GM12878 (cell line): Measurements from ENCODE around the gene PSMB9. TPM values are rescaled to one million over a fixed set of nuclear protein-coding genes. Genes with fewer than 3 reads are reported as not detected.

Experiments
- ATAC-seq: fragments of 200-7000 bp; cut with Tn5 transposase; 3 replicates; pipeline ENCODE4 v1.9.1; 2020; ENCODE audit warnings: mild to moderate bottlenecking, moderate library complexity
- BruUV-seq: library from RNA; stranded (reverse); fragments of 400-500 nt; replicated peaks from 2 replicates; lab custom pipeline; 2021; lab: Mats Ljungman, UMichigan
- CTCF ChIA-PET: fragments of 300-600 bp; sonication (Branson Sonifier 250); formaldehyde crosslinking; extraction: SDS; loops from one replicate; lab custom pipeline; 2021; ENCODE audit warnings: inconsistent platforms; lab: Yijun Ruan, JAX
- POLR2A ChIA-PET: fragments of 350-600 bp; formaldehyde crosslinking; extraction: SDS; loops from one replicate; lab custom pipeline; 2021; ENCODE audit warnings: inconsistent platforms; lab: Charles Lee
- RAD21 ChIA-PET: fragments of 300-600 bp; sonication (Branson Sonifier 250); formaldehyde crosslinking; loops from one replicate; lab custom pipeline; 2023; ENCODE audit warnings: antibody characterized with exemption; ENCODE audit not compliant: unreplicated experiment; lab: Charles Lee
- SMC1A ChIA-PET: fragments of 300-600 bp; sonication (Branson Sonifier 250); formaldehyde crosslinking; loops from one replicate; lab custom pipeline; 2023; ENCODE audit not compliant: unreplicated experiment, uncharacterized antibody; lab: Charles Lee
- DNase-seq: peaks from one replicate; pipeline ENCODE4 v3.0.0-alpha.2; 2011; ENCODE audit warnings: low read depth, low spot score
- FAIRE-seq: peaks from 3 replicates; lab custom pipeline; 2011; peaks lifted over from hg19 to GRCh38; lab: Jason Lieb, UNC
- H2AFZ ChIP-seq: 2 replicates; pipeline ENCODE4 v1.6.0; 2011; ENCODE audit warnings: low read depth, low read length, control low read depth; ENCODE audit not compliant: control insufficient read depth
- H3K27ac ChIP-seq: 2 replicates; pipeline ENCODE4 v1.5.1; 2011; ENCODE audit warnings: control low read depth; ENCODE audit not compliant: control insufficient read depth, insufficient read depth
- H3K27me3 ChIP-seq, 2 experiments: replicated peaks in 1 of 2; 2 replicates each; pipeline versions ENCODE4 v1.6.0 to v1.6.1; 2011; ENCODE audit warnings: low read length in 1 of 2; ENCODE audit not compliant: control insufficient read depth in 2 of 2, insufficient read depth in 2 of 2
- H3K36me3 ChIP-seq, 2 experiments: 2 replicates each; pipeline ENCODE4 v1.5.1; 2011; ENCODE audit warnings: low read length in 1 of 2; ENCODE audit not compliant: control insufficient read depth in 2 of 2, insufficient read depth in 2 of 2
- H3K4me1 ChIP-seq: 2 replicates; pipeline ENCODE4 v1.6.1; 2011; ENCODE audit warnings: mild to moderate bottlenecking, low read length, moderate library complexity, mixed read lengths; ENCODE audit not compliant: control insufficient read depth, insufficient read depth
- H3K4me2 ChIP-seq: 2 replicates; pipeline ENCODE4 v1.6.0; 2011; ENCODE audit warnings: control low read depth; ENCODE audit not compliant: control insufficient read depth, insufficient read depth
- H3K4me3 ChIP-seq: fragments of 200-600 bp; sonication (generic); 2 replicates; pipeline ENCODE4 v1.5.1; 2016
- H3K79me2 ChIP-seq: 2 replicates; pipeline ENCODE4 v1.6.0; 2011; ENCODE audit warnings: low read length; ENCODE audit not compliant: control insufficient read depth, insufficient read depth
- H3K9ac ChIP-seq: 2 replicates; pipeline ENCODE4 v1.8.0; 2011; ENCODE audit warnings: low read length, control low read depth, mixed read lengths; ENCODE audit not compliant: control insufficient read depth, insufficient read depth
- H3K9me3 ChIP-seq: replicated peaks from 3 replicates; pipeline ENCODE4 v1.5.1; 2011; ENCODE audit warnings: mild to moderate bottlenecking, low read length; ENCODE audit not compliant: control insufficient read depth, insufficient read depth
- H4K20me1 ChIP-seq: 2 replicates; pipeline ENCODE4 v1.6.0; 2011; ENCODE audit not compliant: control insufficient read depth, insufficient read depth
- ATF2 ChIP-seq: IDR thresholded peaks from 2 replicates; pipeline ENCODE4 v1.6.1; 2012; ENCODE audit warnings: low read length, inconsistent platforms
- BACH1 ChIP-seq: fragments of 450-650 bp; IDR thresholded peaks from 2 replicates; pipeline ENCODE4 v1.6.1; 2017; ENCODE audit warnings: mild to moderate bottlenecking, borderline replicate concordance
- BHLHE40 ChIP-seq, 2 experiments: fragments of 450-650 bp in 1 of 2; IDR thresholded peaks; 2 replicates each; pipeline ENCODE4 v1.6.1; 2011 to 2017; ENCODE audit warnings: low read depth in 2 of 2, borderline replicate concordance in 1 of 2, improper control_type of control experiment in 1 of 2, low read length in 1 of 2, mild to moderate bottlenecking in 1 of 2
- CBX5 ChIP-seq: sonication (generic); IDR thresholded peaks from 2 replicates; pipeline ENCODE4 v1.6.1; 2016; ENCODE audit warnings: low read depth, moderate library complexity, mild to moderate bottlenecking, inconsistent platforms
- CEBPB ChIP-seq, 2 experiments: fragments of 150-350 bp in 1 of 2; IDR thresholded peaks; 2 replicates each; pipeline ENCODE4 v1.6.1; 2012 to 2014; ENCODE audit warnings: low read depth in 2 of 2, low read length in 2 of 2, borderline replicate concordance in 1 of 2, inconsistent platforms in 1 of 2
- DPF2 ChIP-seq: fragments of 450-650 bp; IDR thresholded peaks from 2 replicates; pipeline ENCODE4 v1.6.1; 2017; ENCODE audit warnings: mild to moderate bottlenecking
- HDGF ChIP-seq: fragments of 450-650 bp; IDR thresholded peaks from 2 replicates; pipeline ENCODE4 v1.6.1; 2016; ENCODE audit warnings: antibody characterized with exemption
- MTA3 ChIP-seq: IDR thresholded peaks from 2 replicates; pipeline ENCODE4 v1.6.1; 2012; ENCODE audit warnings: low read length, inconsistent platforms, borderline replicate concordance
- MXI1 ChIP-seq: fragments of 150-350 bp; IDR thresholded peaks from 2 replicates; pipeline ENCODE4 v1.6.1; 2011; ENCODE audit warnings: low read depth, mild to moderate bottlenecking, inconsistent platforms, low read length, improper control_type of control experiment
- NR2C1 ChIP-seq: fragments of 450-650 bp; IDR thresholded peaks from 2 replicates; pipeline ENCODE4 v1.6.1; 2017; ENCODE audit warnings: antibody characterized with exemption, mild to moderate bottlenecking, moderate library complexity
- PAX8 ChIP-seq: fragments of 450-650 bp; IDR thresholded peaks from 2 replicates; pipeline ENCODE4 v1.6.1; 2017; ENCODE audit warnings: mild to moderate bottlenecking, moderate library complexity
- PML ChIP-seq: IDR thresholded peaks from 2 replicates; pipeline ENCODE4 v1.6.1; 2012; ENCODE audit warnings: low read length, inconsistent platforms
- RUNX3 ChIP-seq: IDR thresholded peaks from 2 replicates; pipeline ENCODE4 v1.6.1; 2012; ENCODE audit warnings: low read length, inconsistent platforms
- SP1 ChIP-seq: IDR thresholded peaks from one replicate; pipeline ENCODE4 v1.6.1; 2011; ENCODE audit warnings: low read depth, low read length
- TBL1XR1 ChIP-seq: IDR thresholded peaks from 2 replicates; pipeline ENCODE4 v1.6.1; 2012; ENCODE audit warnings: low read depth, low read length, improper control_type of control experiment
- TCF12 ChIP-seq: IDR thresholded peaks from 2 replicates; pipeline ENCODE4 v1.6.1; 2011; ENCODE audit warnings: low read depth, mild to moderate bottlenecking, low read length
- WGBS: methylation state at CpG from one replicate; pipeline ENCODE4 v1.1.6; 2016; ENCODE audit warnings: low lambda C conversion rate; ENCODE audit not compliant: insufficient replicate concordance, insufficient coverage; ENCODE audit errors: missing lambda C conversion rate; 5-methylcytosine and 5-hydroxymethylcytosine counted together
- in situ Hi-C: fragments of 300-500 bp; cut with MboI; formaldehyde crosslinking; loops from 9 replicates; pipeline ENCODE4 v1.14.3; 2018; ENCODE audit warnings: mixed read lengths
- intact Hi-C: fragments of 100-400 bp; cut with micrococcal nuclease; formaldehyde crosslinking; loops from one replicate; pipeline ENCODE4 v1.14.2; 2022; ENCODE audit not compliant: unreplicated experiment
- polyA plus RNA-seq, 11 experiments: library from polyadenylated mRNA; depleted of rRNA in 4 of 11; unstranded in 6 of 11; stranded (reverse) in 5 of 11; fragments of >200 nt; fragmentation: Nextera tagmentation in 4 of 11; fragmentation: Illumina TruSeq in 1 of 11; extraction: Ambion mirVana in 4 of 11; extraction: Trizol in 1 of 11; gene quantifications; 1 replicate in 1 of 11; 2 replicates in 10 of 11; pipeline versions ENCODE4 v1.2.1 to v1.2.3, GENCODE V29; 2011 to 2016; ENCODE audit warnings: inconsistent platforms in 2 of 11, missing spikeins in 2 of 11, low read depth in 1 of 11
- total RNA-seq, 4 experiments: library from RNA; depleted of rRNA in 3 of 4; stranded (reverse); fragments of >200 nt in 3 of 4; fragmentation: Illumina TruSeq in 1 of 4; extraction: Trizol in 1 of 4; gene quantifications; 2 replicates each; pipeline versions ENCODE4 v1.2.1 to v1.2.3, GENCODE V29; 2013 to 2021
- TF ChIP-seq, protein P1 (sequence below): fragments of 450-650 bp; IDR thresholded peaks from 2 replicates; pipeline ENCODE4 v1.6.1; 2016; ENCODE audit warnings: mild to moderate bottlenecking
- TF ChIP-seq, protein P2 (sequence below): fragments of 450-650 bp; IDR thresholded peaks from 2 replicates; pipeline ENCODE4 v1.6.1; 2017; ENCODE audit warnings: mild to moderate bottlenecking

PSMB9 gene
- total and polyA plus RNA-seq, 10 of the 15 experiments (the other 5 are each of a cell fraction or from before 2014, with no cell fraction given), result 167 to 517 (median 275) TPM

- intact Hi-C loops (no loop called here), in situ Hi-C loops (no loop called here)
- Histone ChIP-seq H3K36me3 (peaks cover 8 to 56% of the 10 kb centered on the region in 2 experiments), H2AFZ (no peak overlapping the region), H3K27ac (peak overlapping the region; percentile 96), H3K9ac (peak overlapping the region; percentile 99), H3K4me3 (peak overlapping the region; percentile 96), H3K79me2 (peaks cover 85% of the 10 kb centered on the region), H4K20me1 (no peaks in the 10 kb centered on the region; the same call in 1 of the 2 replicates), H3K27me3 (no peaks in the 10 kb centered on the region), H3K4me1 (peaks cover 63% of the 10 kb centered on the region), H3K9me3 (no peaks in the 10 kb centered on the region), H3K4me2 (peak overlapping the region; percentile 99)
- no peak for FAIRE-seq
- DNase-seq, result no peak
- under 1% methylated on average over 10 of the region's 10 CpGs for WGBS
- CTCF ChIA-PET, result interaction anchor here (0.6 to 10.7 kb wide), 13 partner anchors 11 to 352 kb away, joined by 3 to 311 read pairs (median 4); partner anchors contain the start of genes PSMB9 and TAP1
- no TSS peak for BruUV-seq
- RAD21 ChIA-PET, result interaction anchor here (0.8 to 10.5 kb wide), 8 partner anchors 11 to 283 kb away, joined by 3 to 269 read pairs (median 4); partner anchors contain the start of genes HLA-DMA, HLA-DMB, PSMB9 and TAP1
- POLR2A ChIA-PET, result interaction anchor here (0.7 to 10.5 kb wide), 21 partner anchors 8 to 650 kb away, joined by 3 to 357 read pairs (median 6); partner anchors contain the start of genes BRD2, HLA-DMA, HLA-DMB and HLA-DPA1
- peak; percentile 33 for ATAC-seq
- SMC1A ChIA-PET, result interaction anchor here (0.6 to 3.9 kb wide), 9 partner anchors 9 to 139 kb away, joined by 3 to 69 read pairs (median 8); partner anchors contain the start of genes HLA-DMA, PSMB9 and TAP1
- TF ChIP-seq NR2C1 (no peak), MTA3 (no peak), PML (no peak), BHLHE40 (IDR thresholded peaks at IDR 0.05; ENCODE audit: borderline replicate concordance in 1 of 2, low read depth in 2 of 2, low read length in 1 of 2) (0 out of 4 replicates have a peak, but pooled peaks of 1 of the 2 experiments have one; percentile 3), DPF2 (peak; percentile 55), TCF12 (peak; percentile 36; the same call in 1 of the 2 replicates), TBL1XR1 (no peak), MXI1 (no peak), RUNX3 (no peak), BACH1 (0 out of 2 replicates have a peak, but pooled peaks have one; percentile 57), PAX8 (no peak), CBX5 (no peak), SP1 (no peak), HDGF (peak; percentile 75; the same call in 1 of the 2 replicates), ATF2 (no peak), CEBPB (IDR thresholded peaks at IDR 0.05; ENCODE audit: borderline replicate concordance in 1 of 2, low read depth in 2 of 2, low read length in 2 of 2) (no peak)
- TF ChIP-seq, protein P1, sequence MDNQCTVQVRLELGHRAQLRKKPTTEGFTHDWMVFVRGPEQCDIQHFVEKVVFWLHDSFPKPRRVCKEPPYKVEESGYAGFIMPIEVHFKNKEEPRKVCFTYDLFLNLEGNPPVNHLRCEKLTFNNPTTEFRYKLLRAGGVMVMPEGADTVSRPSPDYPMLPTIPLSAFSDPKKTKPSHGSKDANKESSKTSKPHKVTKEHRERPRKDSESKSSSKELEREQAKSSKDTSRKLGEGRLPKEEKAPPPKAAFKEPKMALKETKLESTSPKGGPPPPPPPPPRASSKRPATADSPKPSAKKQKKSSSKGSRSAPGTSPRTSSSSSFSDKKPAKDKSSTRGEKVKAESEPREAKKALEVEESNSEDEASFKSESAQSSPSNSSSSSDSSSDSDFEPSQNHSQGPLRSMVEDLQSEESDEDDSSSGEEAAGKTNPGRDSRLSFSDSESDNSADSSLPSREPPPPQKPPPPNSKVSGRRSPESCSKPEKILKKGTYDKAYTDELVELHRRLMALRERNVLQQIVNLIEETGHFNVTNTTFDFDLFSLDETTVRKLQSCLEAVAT, result no peak; the same call in 1 of the 2 replicates
- TF ChIP-seq, protein P2, sequence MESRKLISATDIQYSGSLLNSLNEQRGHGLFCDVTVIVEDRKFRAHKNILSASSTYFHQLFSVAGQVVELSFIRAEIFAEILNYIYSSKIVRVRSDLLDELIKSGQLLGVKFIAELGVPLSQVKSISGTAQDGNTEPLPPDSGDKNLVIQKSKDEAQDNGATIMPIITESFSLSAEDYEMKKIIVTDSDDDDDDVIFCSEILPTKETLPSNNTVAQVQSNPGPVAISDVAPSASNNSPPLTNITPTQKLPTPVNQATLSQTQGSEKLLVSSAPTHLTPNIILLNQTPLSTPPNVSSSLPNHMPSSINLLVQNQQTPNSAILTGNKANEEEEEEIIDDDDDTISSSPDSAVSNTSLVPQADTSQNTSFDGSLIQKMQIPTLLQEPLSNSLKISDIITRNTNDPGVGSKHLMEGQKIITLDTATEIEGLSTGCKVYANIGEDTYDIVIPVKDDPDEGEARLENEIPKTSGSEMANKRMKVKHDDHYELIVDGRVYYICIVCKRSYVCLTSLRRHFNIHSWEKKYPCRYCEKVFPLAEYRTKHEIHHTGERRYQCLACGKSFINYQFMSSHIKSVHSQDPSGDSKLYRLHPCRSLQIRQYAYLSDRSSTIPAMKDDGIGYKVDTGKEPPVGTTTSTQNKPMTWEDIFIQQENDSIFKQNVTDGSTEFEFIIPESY, result no peak
Measured at GRCh38 chr6:32845384-32845884, 8.6 kb upstream of the PSMB9 start.
